GM19043 (cell line): ENCODE measurements around the gene DAAM1.

Experiments
- ATAC-seq: cut with Tn5 transposase; IDR thresholded peaks from one replicate; pipeline ENCODE4 v1.9.1; 2021; ENCODE audit warnings: low read depth; ENCODE audit not compliant: unreplicated experiment

DAAM1 gene

GRCh38 chr14:59187118-59187517, 1.3 kb upstream of the DAAM1 start:
- ATAC-seq = no peak

GRCh38 chr14:59187802-59188460, 536 bp upstream of the DAAM1 start:
- ATAC-seq = peak; percentile 4

- peak; percentile 6 for ATAC-seq
Measured at GRCh38 chr14:59189091-59189785, 771 bp downstream of the DAAM1 start.

- ATAC-seq = peak; percentile 45
Measured at GRCh38 chr14:59189786-59190368, 1.4 kb downstream of the DAAM1 start.

GRCh38 chr14:59190372-59190771, 1.9 kb downstream of the DAAM1 start:
- peak; percentile 6 for ATAC-seq

GRCh38 chr14:59195912-59196311, 7.4 kb downstream of the DAAM1 start:
- no peak for ATAC-seq

- no peak for ATAC-seq
Measured at GRCh38 chr14:59197695-59198262, 9.3 kb downstream of the DAAM1 start.

GRCh38 chr14:59199205-59199604, 10.7 kb downstream of the DAAM1 start:
- no peak for ATAC-seq

- ATAC-seq = no peak
Measured at GRCh38 chr14:59199614-59200013, 11.1 kb downstream of the DAAM1 start.

GRCh38 chr14:59200195-59200594, 11.7 kb downstream of the DAAM1 start:
- ATAC-seq = no peak

- ATAC-seq = no peak
Measured at GRCh38 chr14:59202031-59202430, 13.6 kb downstream of the DAAM1 start.

- ATAC-seq = no peak
Measured at GRCh38 chr14:59204305-59204704, 15.8 kb downstream of the DAAM1 start.

- ATAC-seq = no peak
Measured at GRCh38 chr14:59206892-59207291, 18.4 kb downstream of the DAAM1 start.

- ATAC-seq = no peak
Measured at GRCh38 chr14:59207506-59207933, 19.1 kb downstream of the DAAM1 start.

GRCh38 chr14:59208224-59208814, 19.9 kb downstream of the DAAM1 start:
- no peak for ATAC-seq

- ATAC-seq = no peak
Measured at GRCh38 chr14:59208954-59209353, 20.5 kb downstream of the DAAM1 start.

GRCh38 chr14:59210621-59211020, 22.2 kb downstream of the DAAM1 start:
- ATAC-seq = no peak

- ATAC-seq = no peak
Measured at GRCh38 chr14:59213368-59214315, 25.2 kb downstream of the DAAM1 start.

GRCh38 chr14:59214702-59215302, 26.3 kb downstream of the DAAM1 start:
- peak; percentile 51 for ATAC-seq

- ATAC-seq = peak; percentile 12
Measured at GRCh38 chr14:59215322-59215721, 26.9 kb downstream of the DAAM1 start.
